HTERT RPE-1 (cell line): ENCODE results near the gene TLCD3A.

Experiments used
- in situ Hi-C: fragments of 300-500 bp; cut with MboI; formaldehyde crosslinking; loops from 4 replicates; pipeline ENCODE4 v1.14.3; 2020; ENCODE audit warnings: low sequenced_read_pairs

The TLCD3A gene

DNA sequence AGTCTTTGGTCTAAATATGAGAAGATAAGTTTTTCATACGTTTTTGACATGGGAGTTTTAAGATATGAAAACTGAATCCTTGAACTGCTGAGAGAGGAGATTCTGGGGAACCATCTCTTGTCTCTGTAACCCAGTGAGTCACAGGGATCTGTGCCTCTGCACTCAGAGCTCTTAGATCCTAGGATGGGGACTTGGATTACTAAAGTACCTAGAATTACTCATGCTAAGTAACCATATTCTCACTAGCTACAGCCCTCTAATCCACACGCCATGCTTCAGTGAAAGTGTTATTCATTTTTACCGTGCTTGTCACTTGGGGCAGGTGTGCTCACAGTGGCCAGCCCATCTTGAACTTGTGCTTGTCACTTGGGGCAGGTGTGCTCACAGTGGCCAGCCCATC, 51.7 kb downstream of the TLCD3A start:
- in situ Hi-C loops = loop anchor here (25.0 kb wide), 1 partner anchor 203 kb away; the partner anchor contains the start of genes NXN and TIMM22

- in situ Hi-C loops = loop anchor here (25.0 kb wide), 1 partner anchor 201 kb away; the partner anchor contains the start of genes NXN and TIMM22
These were observed 53.5 kb downstream of the TLCD3A start for GRCh38 chr17:785901-786300.

GRCh38 chr17:787641-788221, 55.3 kb downstream of the TLCD3A start:
- in situ Hi-C loops = loop anchor here (25.0 kb wide), 1 partner anchor 200 kb away; the partner anchor contains the start of genes NXN and TIMM22

- in situ Hi-C loops = loop anchor here (25.0 kb wide), 1 partner anchor 199 kb away; the partner anchor contains the start of genes NXN and TIMM22
These were observed 56.2 kb downstream of the TLCD3A start for GRCh38 chr17:788551-788950.

GRCh38 chr17:789160-789840, 56.9 kb downstream of the TLCD3A start:
- in situ Hi-C loops = loop anchor here (25.0 kb wide), 1 partner anchor 198 kb away; the partner anchor contains the start of genes NXN and TIMM22

- in situ Hi-C loops = loop anchor here (25.0 kb wide), 1 partner anchor 197 kb away; the partner anchor contains the start of genes NXN and TIMM22
These were observed 57.8 kb downstream of the TLCD3A start for GRCh38 chr17:789931-790873.

GRCh38 chr17:790874-791247, 58.5 kb downstream of the TLCD3A start:
- in situ Hi-C loops = loop anchor here (25.0 kb wide), 1 partner anchor 196 kb away; the partner anchor contains the start of genes NXN and TIMM22

- in situ Hi-C loops = loop anchor here (25.0 kb wide), 1 partner anchor 195 kb away; the partner anchor contains the start of genes NXN and TIMM22
These were observed 59.4 kb downstream of the TLCD3A start for GRCh38 chr17:791829-792228.

- in situ Hi-C loops = loop anchor here (25.0 kb wide), 1 partner anchor 195 kb away; the partner anchor contains the start of genes NXN and TIMM22
These were observed 59.9 kb downstream of the TLCD3A start for GRCh38 chr17:792277-792676.
